Ishikawa (cell line): ENCODE data around the gene PRUNE2.

ENCODE experiments used
- CREB1 ChIP-seq: IDR thresholded peaks from 2 replicates; pipeline ENCODE4 v1.6.1; 2012; ENCODE audit warnings: low read depth
- EGR1 ChIP-seq: IDR thresholded peaks from 2 replicates; pipeline ENCODE4 v1.6.1; 2012
- EP300 ChIP-seq: IDR thresholded peaks from 2 replicates; pipeline ENCODE4 v1.6.1; 2012; ENCODE audit warnings: borderline replicate concordance
- FOXM1 ChIP-seq: IDR thresholded peaks from 2 replicates; pipeline ENCODE4 v1.6.1; 2012; ENCODE audit warnings: low read depth, borderline replicate concordance
- MAX ChIP-seq: IDR thresholded peaks from 2 replicates; pipeline ENCODE4 v1.6.1; 2012
- NFIC ChIP-seq: IDR thresholded peaks from 2 replicates; pipeline ENCODE4 v1.6.1; 2012
- REST ChIP-seq: IDR thresholded peaks from 2 replicates; pipeline ENCODE4 v1.6.1; 2012; ENCODE audit warnings: low read depth, mild to moderate bottlenecking
- TEAD4 ChIP-seq: IDR thresholded peaks from 2 replicates; pipeline ENCODE4 v1.6.1; 2012
- TF ChIP-seq, protein P1 (sequence below): IDR thresholded peaks from 2 replicates; pipeline ENCODE4 v1.6.1; 2012

- TF ChIP-seq EP300 (no peak), REST (no peak), MAX (no peak), EGR1 (no peak), NFIC (no peak), FOXM1 (no peak), CREB1 (no peak), TEAD4 (no peak)
- TF ChIP-seq, protein P1, sequence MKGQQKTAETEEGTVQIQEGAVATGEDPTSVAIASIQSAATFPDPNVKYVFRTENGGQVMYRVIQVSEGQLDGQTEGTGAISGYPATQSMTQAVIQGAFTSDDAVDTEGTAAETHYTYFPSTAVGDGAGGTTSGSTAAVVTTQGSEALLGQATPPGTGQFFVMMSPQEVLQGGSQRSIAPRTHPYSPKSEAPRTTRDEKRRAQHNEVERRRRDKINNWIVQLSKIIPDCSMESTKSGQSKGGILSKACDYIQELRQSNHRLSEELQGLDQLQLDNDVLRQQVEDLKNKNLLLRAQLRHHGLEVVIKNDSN: no peak
Observed at GRCh38 chr9:76650692-76651091, 255.2 kb downstream of the PRUNE2 start.
